A673 (cell line): ENCODE results near the gene TXNDC2. TPM values are rescaled to one million over a fixed set of nuclear protein-coding genes. Genes with fewer than 3 reads are reported as not detected.

Experiments used
- BruUV-seq: library from RNA; stranded (reverse); fragments of 400-500 nt; replicated peaks from 2 replicates; lab custom pipeline; 2021; lab: Mats Ljungman, UMichigan
- CTCF ChIA-PET: fragments of 300-600 bp; sonication (Branson Sonifier 250); formaldehyde crosslinking; loops from one replicate; lab custom pipeline; 2022; ENCODE audit warnings: antibody characterized with exemption; lab: Charles Lee
- POLR2A ChIA-PET: fragments of 300-600 bp; sonication (Branson Sonifier 250); formaldehyde crosslinking; loops from one replicate; lab custom pipeline; 2022; ENCODE audit warnings: antibody characterized with exemption; ENCODE audit not compliant: low non-redundant PET; lab: Charles Lee
- DNase-seq: peaks from one replicate; pipeline ENCODE4 v3.0.0-alpha.2; 2015; ENCODE audit warnings: low spot score
- H3K27ac ChIP-seq: fragments of 200-600 bp; sonication (generic); 2 replicates; pipeline ENCODE4 v1.5.1; 2016; ENCODE audit warnings: mixed run types, low read depth, mild to moderate bottlenecking, mixed read lengths, antibody characterized with exemption, low read length; ENCODE audit not compliant: poor library complexity, severe bottlenecking
- H3K27me3 ChIP-seq: fragments of 200-600 bp; sonication (generic); replicated peaks from 2 replicates; pipeline ENCODE4 v1.6.1; 2017; ENCODE audit warnings: mixed run types, low read depth, mild to moderate bottlenecking, mixed read lengths, antibody characterized with exemption, low read length; ENCODE audit not compliant: insufficient read depth, poor library complexity
- H3K36me3 ChIP-seq: fragments of 200-600 bp; sonication (generic); 2 replicates; pipeline ENCODE4 v1.6.1; 2016; ENCODE audit warnings: mixed run types, mild to moderate bottlenecking, mixed read lengths, antibody characterized with exemption, low read length; ENCODE audit not compliant: insufficient read depth, poor library complexity, severe bottlenecking
- H3K4me1 ChIP-seq: fragments of 200-600 bp; sonication (generic); 2 replicates; pipeline ENCODE4 v1.6.1; 2017; ENCODE audit warnings: mixed run types, mild to moderate bottlenecking, mixed read lengths, antibody characterized with exemption, low read length; ENCODE audit not compliant: insufficient read depth, poor library complexity, severe bottlenecking
- H3K4me3 ChIP-seq: fragments of 200-600 bp; sonication (generic); 2 replicates; pipeline ENCODE4 v1.5.1; 2016; ENCODE audit warnings: low read depth, mixed run types, mild to moderate bottlenecking, mixed read lengths, low read length; ENCODE audit not compliant: poor library complexity, severe bottlenecking
- H3K9me3 ChIP-seq: fragments of 200-600 bp; sonication (generic); 2 replicates; pipeline ENCODE4 v1.6.1; 2016; ENCODE audit warnings: mixed run types, low read depth, mild to moderate bottlenecking, mixed read lengths, antibody characterized with exemption, low read length; ENCODE audit not compliant: poor library complexity, severe bottlenecking
- CTCF ChIP-seq: fragments of 300-800, 200-600 bp; sonication (generic); conservative IDR thresholded peaks from 2 replicates; pipeline ENCODE4 v1.5.1; 2017; ENCODE audit warnings: low read depth, mild to moderate bottlenecking, antibody characterized with exemption, low read length, moderate library complexity, mixed read lengths
- EZH2 ChIP-seq: fragments of 200-600 bp; sonication (generic); IDR thresholded peaks from 2 replicates; pipeline ENCODE4 v1.6.1; 2017; ENCODE audit warnings: borderline replicate concordance, low read depth, mild to moderate bottlenecking, mixed read lengths, antibody characterized with exemption, low read length; ENCODE audit not compliant: poor library complexity, severe bottlenecking
- intact Hi-C: fragments of 100-400 bp; cut with micrococcal nuclease; formaldehyde crosslinking; loops from one replicate; pipeline ENCODE4 v1.10.0; 2022; ENCODE audit not compliant: unreplicated experiment
- total RNA-seq: library from RNA; stranded (reverse); gene quantifications from 2 replicates; pipeline ENCODE4 v1.2.3, GENCODE V29; 2021

The TXNDC2 gene
- total RNA-seq, 1 experiment from 2014 or later, result 0.13 TPM

GRCh38 chr18:9915291-9916076, 29.7 kb downstream of the TXNDC2 start:
- Histone ChIP-seq H3K27me3 (no peaks in the 10 kb centered on the region), H3K4me1 (peaks cover 45% of the 10 kb centered on the region), H3K4me3 (peak overlapping the region; percentile 93), H3K27ac (peak overlapping the region; percentile 96), H3K36me3 (no peaks in the 10 kb centered on the region), H3K9me3 (no peaks in the 10 kb centered on the region)
- TSS peak; percentile 50 for BruUV-seq
- no peak for DNase-seq
- ChIA-PET CTCF (no interaction called here), POLR2A (interaction anchor here (0.6 kb wide), 2 partner anchors 547 to 1770 kb away, joined by 8 to 20 read pairs; no protein-coding TSS in a partner anchor)
- TF ChIP-seq EZH2 (no peak), CTCF (no peak)
- intact Hi-C loops, result no loop called here

GRCh38 chr18:9916077-9916639, 30.4 kb downstream of the TXNDC2 start:
- H3K9me3 ChIP-seq, result no peaks in the 10 kb centered on the region
- intact Hi-C loops, result no loop called here
- peaks cover 45% of the 10 kb centered on the region for H3K4me1 ChIP-seq
- H3K27me3 ChIP-seq, result no peaks in the 10 kb centered on the region
- POLR2A ChIA-PET, result interaction anchor here (0.6 kb wide), 1 partner anchor 1769 kb away, joined by 20 read pairs; no protein-coding TSS in a partner anchor
- H3K36me3 ChIP-seq, result no peaks in the 10 kb centered on the region
- DNase-seq, result no peak
- CTCF ChIA-PET, result no interaction called here
- TF ChIP-seq EZH2, result no peak
- TF ChIP-seq CTCF, result no peak
- BruUV-seq, result no TSS peak
- H3K4me3 ChIP-seq, result peak overlapping the region; percentile 93
- no peak overlapping the region for H3K27ac ChIP-seq

- POLR2A ChIA-PET, result no interaction called here
- Histone ChIP-seq H3K4me1 (peaks cover 45% of the 10 kb centered on the region), H3K27ac (no peak overlapping the region), H3K27me3 (no peaks in the 10 kb centered on the region), H3K9me3 (no peaks in the 10 kb centered on the region), H3K4me3 (peak overlapping the region; percentile 93), H3K36me3 (no peaks in the 10 kb centered on the region)
- TF ChIP-seq CTCF (no peak), EZH2 (no peak)
- CTCF ChIA-PET, result no interaction called here
- intact Hi-C loops, result no loop called here
- no TSS peak for BruUV-seq
- no peak for DNase-seq
Observed at GRCh38 chr18:9916808-9917207, 31.0 kb downstream of the TXNDC2 start.
